Measurements from ENCODE around the gene GMDS. TPM values are rescaled to one million over a fixed set of nuclear protein-coding genes. Genes with fewer than 3 reads are reported as not detected.

Gene GMDS
- total and polyA plus RNA-seq, 2 donors (not counting 3 experiments of a cell fraction or from before 2014, with no cell fraction given), result 9.8 to 23.5 TPM

GRCh38 chr6:1591926-1592325, 653.5 kb downstream of the GMDS start:
- Histone ChIP-seq H3K79me2 (ENCODE audit: control insufficient read depth, insufficient read depth, low read length) (no peaks in the 10 kb centered on the region), H2AFZ (ENCODE audit: low read depth, low read length) (no peak overlapping the region), H3K36me3 (ENCODE audit: control insufficient read depth in 2 of 2, extremely low read depth in 1 of 2, insufficient read depth in 2 of 2, low read length in 2 of 2) (no peaks in the 10 kb centered on the region), H4K20me1 (replicated peaks; ENCODE audit: control insufficient read depth, extremely low read depth, insufficient read depth, low read length) (no peaks in the 10 kb centered on the region), H3K4me3 (replicated peaks in 1 of 3; ENCODE audit: insufficient read depth in 1 of 3, low read depth in 1 of 3, low read length in 3 of 3) (no peak overlapping the region), H3K9me1 (replicated peaks; ENCODE audit: control insufficient read depth, extremely low read depth, insufficient read depth, low read length) (no peaks in the 10 kb centered on the region), H3K4me2 (ENCODE audit: insufficient read depth, low read length) (no peak overlapping the region), H3K9me3 (replicated peaks; ENCODE audit: control insufficient read depth, insufficient read depth, low read length) (no peaks in the 10 kb centered on the region), H3K27ac (ENCODE audit: insufficient read depth, low read depth, low read length) (no peak overlapping the region), H3K9ac (replicated peaks; ENCODE audit: extremely low read depth, insufficient read depth, low read length) (no peak overlapping the region), H3K27me3 (ENCODE audit: control insufficient read depth in 2 of 2, insufficient read depth in 2 of 2, low read length in 2 of 2) (peaks cover 0 to 1% of the 10 kb centered on the region in 2 experiments), H3K4me1 (ENCODE audit: control insufficient read depth, extremely low read depth, insufficient read depth, low read length) (no peaks in the 10 kb centered on the region)
- TF ChIP-seq FOS (IDR thresholded peaks at IDR 0.05; ENCODE audit: borderline replicate concordance, insufficient read depth, low read length) (no peak), GATA2 (IDR thresholded peaks at IDR 0.05; ENCODE audit: insufficient read depth, insufficient read length, low read depth, low read length) (no peak), POLR2AphosphoS5 (IDR thresholded peaks at IDR 0.05; ENCODE audit: insufficient read depth, low read depth, low read length) (no peak), CTCF (IDR thresholded peaks at IDR 0.05; ENCODE audit: extremely low read depth in 1 of 2, insufficient read depth in 1 of 2, low read depth in 1 of 2, low read length in 2 of 2) (no peak), POLR2A (IDR thresholded peaks at IDR 0.05; ENCODE audit: low read depth, low read length) (no peak), EZH2 (IDR thresholded peaks at IDR 0.05; ENCODE audit: borderline replicate concordance, low read depth, low read length, severe bottlenecking) (no peak), MAX (IDR thresholded peaks at IDR 0.05; ENCODE audit: insufficient read depth, insufficient read length) (no peak), MYC (IDR thresholded peaks at IDR 0.05; ENCODE audit: low read depth, low read length) (no peak), JUN (IDR thresholded peaks at IDR 0.05; ENCODE audit: borderline replicate concordance, insufficient read depth, insufficient read length, low read depth) (no peak)
- CTCF ChIA-PET, result interaction anchor here (0.8 to 1.0 kb wide), 5 partner anchors 12 to 1158 kb away, joined by 3 to 4 read pairs (median 3); no protein-coding TSS in a partner anchor
- intact Hi-C loops (cut with micrococcal nuclease) (no loop called here), dilution Hi-C loops (cut with MboI; ENCODE audit: extremely low pct_ligation_motif_present, low sequenced_read_pairs) (no loop called here)
- FAIRE-seq, result no peak
- no peak for DNase-seq (ENCODE audit: low read depth, low spot score)
- POLR2A ChIA-PET, result no interaction called here
- BruUV-seq (replicated peaks), result no TSS peak

All from endothelial cell of umbilical vein (primary cell).